Adipocyte (in vitro differentiated cells): ENCODE data around the gene SUSD2.
A peak's percentile ranks its signal among the peaks of the same experiment; 100 is the strongest.
"Not testable (repeated sequence)": the region's sequence is repeated elsewhere in the genome, so short reads cannot be mapped to it uniquely, and the experiment has no call there.

Experiments used
- DNase-seq: peaks from one replicate; pipeline ENCODE4 v3.0.0-alpha.2; 2015; ENCODE audit warnings: low read depth
- H3K27me3 ChIP-seq: replicated peaks from 2 replicates; pipeline ENCODE4 v1.7.0; 2013; ENCODE audit warnings: mild to moderate bottlenecking, low read length, moderate library complexity; ENCODE audit not compliant: control insufficient read depth, insufficient read depth
- H3K36me3 ChIP-seq: 2 replicates; pipeline ENCODE4 v1.7.0; 2013; ENCODE audit warnings: low read length, mild to moderate bottlenecking, moderate library complexity; ENCODE audit not compliant: control insufficient read depth, insufficient read depth, severe bottlenecking
- H3K4me1 ChIP-seq: 2 replicates; pipeline ENCODE4 v1.7.0; 2013; ENCODE audit warnings: mild to moderate bottlenecking, low read length, moderate library complexity; ENCODE audit not compliant: control insufficient read depth, insufficient read depth
- H3K4me3 ChIP-seq: 2 replicates; pipeline ENCODE4 v1.7.0; 2013; ENCODE audit warnings: mild to moderate bottlenecking, low read length, moderate library complexity
- H3K9ac ChIP-seq: 2 replicates; pipeline ENCODE4 v1.7.0; 2013; ENCODE audit warnings: mild to moderate bottlenecking, low read length, moderate library complexity
- H3K9me3 ChIP-seq: 2 replicates; pipeline ENCODE4 v1.7.0; 2013; ENCODE audit warnings: mild to moderate bottlenecking, low read length, moderate library complexity; ENCODE audit not compliant: control insufficient read depth

Gene SUSD2

DNA sequence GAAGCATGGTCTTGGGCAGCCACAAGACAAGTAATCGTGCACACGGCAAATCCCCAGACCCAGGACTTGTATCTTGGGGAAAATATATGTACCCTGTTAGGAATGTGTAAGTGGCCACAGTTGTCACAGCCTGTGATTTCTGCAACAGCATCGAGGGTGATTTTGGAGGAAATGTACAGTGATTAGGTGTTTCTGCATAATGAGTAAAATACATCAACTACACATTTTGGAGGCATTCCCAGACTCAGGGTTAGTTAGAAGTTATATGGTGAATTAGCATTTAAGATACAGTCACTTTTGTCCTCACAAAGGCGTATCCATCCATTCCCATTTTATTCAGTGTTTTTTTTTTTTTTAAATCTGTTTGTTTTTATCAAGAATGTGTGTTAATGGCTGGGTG is 28.4 kb downstream of the SUSD2 start:
- DNase-seq, result no peak
- Histone ChIP-seq H3K27me3 (no peaks in the 10 kb centered on the region), H3K9me3 (no peaks in the 10 kb centered on the region), H3K36me3 (no peaks in the 10 kb centered on the region), H3K4me1 (peaks cover 34% of the 10 kb centered on the region), H3K4me3 (no peak overlapping the region), H3K9ac (peak overlapping the region; percentile 5)

DNA sequence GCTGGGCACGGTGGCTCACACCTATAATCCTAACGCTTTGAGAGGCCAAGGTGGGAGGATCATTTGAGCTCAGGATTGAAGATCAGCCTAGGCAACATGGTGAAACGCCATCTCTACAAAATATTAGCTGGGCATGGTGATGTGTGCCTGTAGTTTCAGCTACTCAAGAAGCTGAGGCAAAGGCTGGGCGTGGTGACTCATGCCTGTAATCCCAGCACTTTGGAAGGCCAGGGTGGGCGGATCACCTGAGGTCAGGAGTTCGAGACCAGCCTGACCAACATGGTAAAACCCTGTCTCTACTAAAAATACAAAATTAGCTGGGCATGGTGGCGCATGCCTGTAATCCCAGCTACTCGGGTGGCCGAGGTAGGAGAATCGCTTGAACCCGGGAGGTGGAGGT is 29.1 kb downstream of the SUSD2 start:
- not testable (repeated sequence) for DNase-seq, H3K4me3 ChIP-seq, H3K9ac ChIP-seq, H3K36me3 ChIP-seq, H3K27me3 ChIP-seq, H3K9me3 ChIP-seq
- H3K4me1 ChIP-seq, result peaks cover 32% of the 10 kb centered on the region

DNA sequence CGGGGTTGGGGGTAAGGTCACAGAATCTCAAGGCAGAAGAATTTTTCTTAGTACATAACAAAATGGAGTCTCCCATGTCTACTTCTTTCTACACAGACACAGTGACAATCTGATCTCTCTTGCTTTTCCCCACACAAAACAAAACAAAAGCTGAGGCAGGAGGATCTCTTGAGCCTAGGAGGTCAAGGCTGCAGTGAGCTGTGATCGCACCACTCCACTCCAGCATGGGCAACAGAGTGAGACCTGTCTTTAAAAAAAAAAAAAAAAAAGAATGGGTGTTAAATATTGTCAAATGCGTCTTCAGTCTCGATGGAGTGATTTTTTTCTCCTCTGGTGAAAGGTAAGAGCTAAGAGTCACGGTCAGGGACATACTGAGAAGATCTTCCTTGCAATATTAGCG is 30.4 kb downstream of the SUSD2 start:
- not testable (repeated sequence) for DNase-seq, H3K9me3 ChIP-seq, H3K4me3 ChIP-seq, H3K36me3 ChIP-seq, H3K9ac ChIP-seq, H3K27me3 ChIP-seq
- peaks cover 24% of the 10 kb centered on the region for H3K4me1 ChIP-seq

DNA sequence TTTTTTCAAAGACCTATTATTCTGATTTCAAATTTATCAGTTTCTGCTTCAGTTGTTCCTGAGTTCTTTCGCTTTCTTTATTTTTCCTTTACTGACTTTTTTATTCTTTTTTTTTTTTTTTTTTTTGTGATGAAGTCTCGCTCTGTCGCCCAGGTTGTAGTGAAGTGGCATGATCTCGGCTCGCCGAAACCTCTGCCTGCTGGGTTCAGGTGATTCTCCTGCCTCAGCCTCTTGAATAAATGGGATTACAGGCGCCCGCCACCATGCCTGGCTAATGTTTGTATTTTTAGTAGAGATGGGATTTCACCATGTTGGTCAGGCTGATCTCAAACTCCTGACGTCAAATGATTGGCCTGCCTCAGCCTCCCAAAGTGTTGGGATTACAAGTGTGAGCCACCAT is 31.8 kb downstream of the SUSD2 start:
- H3K36me3 ChIP-seq, H3K9ac ChIP-seq, H3K9me3 ChIP-seq, H3K4me3 ChIP-seq, DNase-seq, H3K27me3 ChIP-seq: not testable (repeated sequence)
- H3K4me1 ChIP-seq, result peaks cover 14% of the 10 kb centered on the region

DNA sequence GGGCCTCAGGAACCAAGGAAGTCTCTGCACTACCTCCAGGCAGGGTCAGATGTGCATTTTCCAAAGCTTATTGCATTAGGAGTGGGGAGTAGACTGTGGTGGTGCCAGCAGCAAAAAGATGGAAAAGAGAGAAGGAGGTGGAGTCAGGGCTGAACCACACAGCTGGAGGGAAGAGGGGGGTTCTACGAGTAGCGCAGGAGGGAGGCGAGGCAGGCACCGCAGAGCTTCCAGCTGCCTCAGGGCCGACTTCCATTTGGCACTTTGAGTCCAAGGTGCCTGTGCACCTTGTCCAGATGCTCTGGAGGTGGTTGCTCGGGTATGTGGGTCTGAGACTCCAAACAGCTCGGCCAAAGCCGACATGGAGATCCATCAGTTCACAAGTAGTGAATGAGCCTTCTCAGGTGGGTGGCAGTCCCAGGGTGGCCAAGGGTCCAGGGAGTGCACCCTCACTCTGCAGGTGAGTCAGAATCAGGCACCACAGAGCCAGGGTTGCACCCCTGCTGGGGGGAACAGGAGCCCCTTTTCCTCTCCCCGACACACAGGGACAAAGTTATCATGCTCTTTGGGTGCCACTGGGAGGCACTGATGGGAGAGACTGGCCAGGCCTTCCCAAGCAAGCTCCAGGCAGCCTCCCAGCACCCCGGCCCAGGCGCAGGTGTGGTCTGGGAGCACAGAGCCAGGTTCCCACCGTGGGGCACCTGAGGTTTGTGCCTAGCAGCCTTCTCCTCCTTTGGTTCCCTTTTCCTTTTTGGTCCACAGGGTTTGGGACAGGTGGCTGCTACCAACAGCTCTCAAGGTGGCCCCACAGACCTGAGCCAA is 33.4 kb downstream of the SUSD2 start:
- Histone ChIP-seq H3K9ac (no peak overlapping the region), H3K27me3 (no peaks in the 10 kb centered on the region), H3K4me1 (peaks cover under 1% of the 10 kb centered on the region), H3K4me3 (no peak overlapping the region), H3K9me3 (no peaks in the 10 kb centered on the region), H3K36me3 (peaks cover 24% of the 10 kb centered on the region)
- DNase-seq, result no peak

DNA sequence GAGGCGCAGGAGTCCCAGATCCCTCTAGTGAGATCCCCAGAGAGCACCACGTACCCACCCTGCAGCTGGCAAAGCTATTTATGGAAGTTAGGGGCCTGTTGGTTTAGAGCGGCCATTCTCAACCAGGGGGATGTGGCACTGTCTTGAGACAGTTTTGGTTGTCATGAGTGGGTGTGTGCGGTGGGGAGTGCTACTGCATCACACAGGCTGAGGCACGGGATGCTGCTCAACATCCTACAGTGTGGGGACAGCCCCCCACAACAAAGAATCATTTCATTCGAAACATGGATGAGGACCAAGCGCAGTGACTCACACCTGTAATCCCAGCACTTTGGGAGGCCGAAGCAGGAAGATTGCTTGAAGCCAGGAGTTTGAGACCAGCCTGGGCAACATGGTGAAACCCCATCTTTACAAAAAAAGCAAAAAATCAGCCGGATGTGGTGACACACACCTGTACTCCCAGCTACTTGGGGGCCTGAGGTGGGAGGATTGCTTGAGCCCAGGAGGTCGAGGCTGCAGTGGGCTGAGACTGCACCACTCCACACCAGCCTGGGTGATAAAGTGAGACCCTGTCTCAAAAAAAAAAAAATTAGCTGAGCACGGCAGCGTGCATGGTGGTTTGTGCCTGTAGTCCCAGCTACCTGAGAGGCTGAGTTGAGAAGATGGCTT is 35.4 kb downstream of the SUSD2 start:
- Histone ChIP-seq H3K9me3 (no peaks in the 10 kb centered on the region), H3K27me3 (no peaks in the 10 kb centered on the region), H3K9ac (no peak overlapping the region), H3K36me3 (peaks cover 41% of the 10 kb centered on the region), H3K4me3 (no peak overlapping the region), H3K4me1 (no peaks in the 10 kb centered on the region)
- no peak for DNase-seq

DNA sequence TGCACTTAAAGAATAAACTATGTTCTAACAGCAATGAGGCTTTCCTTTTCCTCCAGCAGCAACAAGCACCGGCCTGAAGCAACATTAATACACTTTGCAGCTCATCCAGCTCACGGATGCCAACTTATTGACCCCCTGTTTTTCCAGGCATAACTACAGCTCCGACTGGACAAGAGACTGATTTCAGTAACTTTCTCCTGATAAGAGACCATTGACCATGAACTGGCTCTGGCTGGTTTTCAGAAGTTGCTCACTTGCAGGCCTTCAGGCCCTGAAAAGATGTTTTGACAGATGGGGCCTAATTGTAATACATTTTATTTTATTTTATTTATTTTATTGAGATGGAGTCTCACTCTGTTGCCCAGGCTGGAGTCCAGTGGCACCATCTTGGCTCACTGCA is 36.1 kb downstream of the SUSD2 start:
- DNase-seq, result no peak
- Histone ChIP-seq H3K4me1 (no peaks in the 10 kb centered on the region), H3K36me3 (peaks cover 47% of the 10 kb centered on the region), H3K9ac (no peak overlapping the region), H3K9me3 (no peaks in the 10 kb centered on the region), H3K27me3 (no peaks in the 10 kb centered on the region), H3K4me3 (no peak overlapping the region)

DNA sequence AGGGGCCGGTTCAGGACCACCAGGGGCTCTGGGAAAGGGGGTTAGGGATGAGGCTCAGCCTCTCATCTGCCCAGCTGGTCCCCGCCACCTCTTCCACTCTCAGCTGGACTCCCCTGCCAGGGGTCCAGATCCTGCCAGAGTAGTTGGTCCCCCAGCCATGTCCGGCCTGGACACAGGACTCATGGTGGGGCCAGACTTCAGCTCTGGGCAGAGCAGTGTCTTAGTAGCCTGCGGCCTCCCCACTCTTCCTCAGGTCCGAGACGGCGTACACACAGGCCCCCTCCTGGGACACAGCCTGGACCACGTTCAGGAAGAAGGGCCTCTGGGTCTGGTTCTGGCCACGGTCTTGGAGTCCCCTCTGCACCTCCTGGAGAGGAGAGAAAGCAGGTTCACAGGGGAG is 38.5 kb downstream of the SUSD2 start:
- no peak for DNase-seq
- no peaks in the 10 kb centered on the region for H3K27me3 ChIP-seq
- no peaks in the 10 kb centered on the region for H3K4me1 ChIP-seq
- H3K9me3 ChIP-seq, result no peaks in the 10 kb centered on the region
- H3K9ac ChIP-seq, result no peak overlapping the region
- H3K36me3 ChIP-seq, result peaks cover 69% of the 10 kb centered on the region
- H3K4me3 ChIP-seq, result no peak overlapping the region

DNA sequence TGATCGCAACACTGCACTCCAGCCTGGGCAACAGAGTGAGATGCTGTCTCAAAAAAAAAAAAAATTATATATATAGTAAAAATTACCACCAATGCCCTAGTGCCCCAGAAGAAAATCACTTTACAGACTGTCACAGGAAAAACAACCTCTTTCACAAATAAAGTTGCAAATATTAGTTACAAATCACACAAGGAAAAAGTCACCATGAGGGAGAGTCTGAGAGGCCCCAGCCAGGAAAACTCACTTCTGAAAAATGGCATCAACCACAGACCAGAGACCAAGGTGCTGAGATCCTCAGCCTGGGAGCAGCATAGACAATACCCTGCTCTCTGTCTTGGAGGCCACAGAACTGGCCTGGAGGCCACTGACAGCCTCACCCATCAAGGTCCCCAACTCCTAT is 43.2 kb downstream of the SUSD2 start:
- no peak overlapping the region for H3K4me3 ChIP-seq
- no peak overlapping the region for H3K9ac ChIP-seq
- DNase-seq, result no peak
- no peaks in the 10 kb centered on the region for H3K9me3 ChIP-seq
- peaks cover 91% of the 10 kb centered on the region for H3K36me3 ChIP-seq
- no peaks in the 10 kb centered on the region for H3K27me3 ChIP-seq
- H3K4me1 ChIP-seq, result no peaks in the 10 kb centered on the region

DNA sequence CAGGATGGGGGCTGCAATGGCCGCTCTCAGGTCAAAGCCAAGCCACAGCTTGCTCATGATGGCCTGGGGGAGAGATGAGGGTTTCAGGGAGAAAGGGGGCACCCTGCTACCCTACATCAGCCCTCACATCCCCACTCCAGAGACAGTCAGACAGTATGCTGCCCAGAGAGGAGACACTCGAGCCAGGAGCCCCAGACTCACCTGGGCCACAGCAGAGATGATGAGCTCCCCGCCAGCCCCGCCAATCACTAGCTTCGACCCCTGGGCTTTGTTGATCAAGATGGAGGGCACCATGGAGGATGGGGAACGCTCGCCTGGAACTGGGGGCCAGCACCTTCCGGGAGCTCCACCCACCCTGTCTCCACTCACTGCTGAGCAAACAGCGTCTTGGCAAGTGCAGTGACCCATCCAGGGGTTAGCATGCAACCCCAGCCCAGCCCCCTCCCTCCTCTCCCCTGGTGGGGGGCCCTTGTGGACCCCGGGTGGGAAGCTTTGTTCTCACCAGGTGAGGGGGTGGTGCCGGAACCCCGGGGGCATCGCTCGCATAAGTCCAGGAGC is 43.8 kb downstream of the SUSD2 start:
- no peak overlapping the region for H3K4me3 ChIP-seq
- no peak overlapping the region for H3K9ac ChIP-seq
- no peak for DNase-seq
- no peaks in the 10 kb centered on the region for H3K4me1 ChIP-seq
- no peaks in the 10 kb centered on the region for H3K27me3 ChIP-seq
- no peaks in the 10 kb centered on the region for H3K9me3 ChIP-seq
- H3K36me3 ChIP-seq, result peaks cover 85% of the 10 kb centered on the region

DNA sequence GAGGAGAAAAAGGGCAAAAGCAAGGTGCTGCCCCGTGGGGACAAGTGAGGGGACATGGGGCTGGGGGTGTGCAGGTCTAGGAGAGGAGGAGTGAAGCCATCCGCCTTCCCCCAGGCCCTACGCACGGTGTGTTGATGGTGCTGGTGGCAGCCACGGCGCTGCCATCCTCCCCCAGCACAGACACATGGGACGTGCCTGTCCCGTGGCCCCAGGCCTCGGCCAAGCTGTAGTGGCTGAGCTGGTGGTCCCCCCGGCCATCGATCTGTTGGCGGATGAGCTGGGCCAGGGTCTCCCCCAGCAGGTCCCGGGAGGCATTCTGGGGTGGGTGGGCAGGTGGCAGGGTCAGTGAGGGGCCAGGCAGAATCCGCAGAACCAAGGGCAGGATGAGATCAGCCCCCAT is 44.7 kb downstream of the SUSD2 start:
- no peaks in the 10 kb centered on the region for H3K27me3 ChIP-seq
- H3K4me1 ChIP-seq, result no peaks in the 10 kb centered on the region
- H3K4me3 ChIP-seq, result no peak overlapping the region
- peaks cover 85% of the 10 kb centered on the region for H3K36me3 ChIP-seq
- no peak for DNase-seq
- no peak overlapping the region for H3K9ac ChIP-seq
- H3K9me3 ChIP-seq, result no peaks in the 10 kb centered on the region
